IgD-negative memory B cell (primary cell): ENCODE results near the gene RUNX2. TPM values are rescaled to one million over a fixed set of nuclear protein-coding genes. Genes with fewer than 3 reads are reported as not detected.

ENCODE experiments used
- H3K27ac Mint-ChIP-seq, 3 donors: one replicate each; pipeline ENCODE4 v1.8.0; 2020 to 2022; ENCODE audit warnings: mild to moderate bottlenecking in 3 of 3, mixed read lengths in 3 of 3, moderate library complexity in 1 of 3
- H3K27me3 Mint-ChIP-seq: one replicate; pipeline ENCODE4 v1.8.0; 2021; ENCODE audit warnings: mixed read lengths
- H3K36me3 Mint-ChIP-seq: one replicate; pipeline ENCODE4 v1.8.0; 2020; ENCODE audit warnings: mild to moderate bottlenecking, mixed read lengths
- H3K4me1 Mint-ChIP-seq, 3 donors: one replicate each; pipeline ENCODE4 v1.8.0; 2020 to 2022; ENCODE audit warnings: mixed read lengths in 3 of 3, mild to moderate bottlenecking in 1 of 3
- H3K4me3 Mint-ChIP-seq, 4 donors: one replicate each; pipeline ENCODE4 v1.8.0; 2020 to 2022; ENCODE audit warnings: mild to moderate bottlenecking in 4 of 4, mixed read lengths in 4 of 4, moderate library complexity in 3 of 4
- H3K9me3 Mint-ChIP-seq, 3 donors: one replicate each; pipeline ENCODE4 v1.8.0; 2020 to 2021; ENCODE audit warnings: mixed read lengths in 3 of 3, mild to moderate bottlenecking in 1 of 3
- polyA plus RNA-seq: library from polyadenylated mRNA; unstranded; fragments of 300-500 nt; fragmentation: Illumina TruSeq; gene quantifications from one replicate; pipeline ENCODE4 v1.2.3, GENCODE V29; 2021

The RUNX2 gene
- polyA plus RNA-seq, 1 donor from 2014 or later, result 2.9 TPM

DNA sequence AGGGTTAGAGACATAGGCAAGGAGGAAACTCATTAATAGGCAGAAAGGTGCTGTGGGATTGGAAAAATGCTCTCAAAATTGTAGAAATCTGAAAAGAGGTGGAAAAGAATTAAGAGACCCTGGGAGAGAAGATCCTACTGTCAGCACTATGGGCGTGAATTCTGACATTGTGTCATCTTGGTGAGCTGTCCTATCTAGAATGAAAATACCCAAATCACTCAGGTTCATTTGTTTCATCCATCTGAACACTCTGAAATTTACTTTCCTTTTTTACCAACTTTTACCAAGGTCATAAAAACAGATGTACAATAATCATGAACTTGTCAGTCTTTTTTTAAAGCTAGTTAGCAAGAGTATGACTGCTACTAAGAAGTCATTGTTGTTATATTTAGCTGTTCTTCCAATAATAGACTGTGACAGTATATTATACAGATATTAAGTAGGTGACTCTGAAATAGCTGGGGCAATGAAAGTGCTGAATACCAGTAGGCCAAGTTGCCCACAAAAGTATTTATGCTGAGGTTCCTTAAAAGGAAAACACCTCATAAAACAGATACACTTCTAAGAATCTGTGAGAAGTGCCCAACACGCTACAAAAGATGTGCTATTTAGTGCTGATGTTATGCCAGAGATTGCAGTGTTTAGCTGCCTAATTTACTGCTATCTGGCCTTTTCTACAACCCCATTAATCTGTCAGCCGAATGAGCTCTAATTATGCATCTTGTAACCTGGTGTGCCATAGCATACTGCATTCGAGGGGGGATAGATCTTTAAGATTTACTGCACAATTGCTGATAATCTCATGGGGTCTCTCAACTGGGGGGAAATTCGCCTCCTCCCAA, 267.1 kb downstream of the RUNX2 start:
- Mint-ChIP-seq H3K27me3 (no peaks in the 10 kb centered on the region), H3K4me3 (no peak overlapping the region), H3K4me1 (peaks cover 0 to 1% (median 1%) of the 10 kb centered on the region in 3 donors), H3K9me3 (peaks cover 0 to 9% (median 5%) of the 10 kb centered on the region in 3 donors), H3K27ac (no peak overlapping the region), H3K36me3 (no peaks in the 10 kb centered on the region)

GRCh38 chr6:45597424-45597823, 269.3 kb downstream of the RUNX2 start:
- Mint-ChIP-seq H3K4me1 (peaks cover 0 to 1% (median 0%) of the 10 kb centered on the region in 3 donors), H3K27me3 (no peaks in the 10 kb centered on the region), H3K9me3 (peaks cover 0 to 12% (median 8%) of the 10 kb centered on the region in 3 donors), H3K27ac (no peak overlapping the region), H3K4me3 (no peak overlapping the region), H3K36me3 (no peaks in the 10 kb centered on the region)

DNA sequence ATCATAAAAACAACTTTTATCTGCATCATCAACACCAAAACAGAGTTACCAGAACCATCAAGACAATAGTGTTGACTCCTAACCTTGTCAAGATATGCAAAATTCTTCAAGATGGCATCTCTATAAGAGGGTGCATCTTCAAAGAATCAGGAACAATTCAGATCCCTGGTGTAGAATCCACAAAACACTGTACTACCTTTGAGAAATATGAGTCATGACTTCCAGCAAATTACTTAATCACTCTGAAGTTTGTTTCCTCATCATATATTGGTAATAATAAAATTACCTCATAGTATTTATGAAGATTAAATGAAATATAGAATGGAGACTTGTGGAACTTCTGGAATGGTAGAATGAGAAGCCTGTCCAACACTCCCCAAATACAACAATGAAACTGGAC, 270.9 kb downstream of the RUNX2 start:
- Mint-ChIP-seq H3K9me3 (peaks cover 4 to 19% (median 15%) of the 10 kb centered on the region in 3 donors), H3K4me3 (no peak overlapping the region), H3K27ac (no peak overlapping the region), H3K4me1 (no peaks in the 10 kb centered on the region), H3K36me3 (no peaks in the 10 kb centered on the region), H3K27me3 (no peaks in the 10 kb centered on the region)

- H3K4me1 Mint-ChIP-seq, result peaks cover 5 to 9% (median 7%) of the 10 kb centered on the region in 3 donors
- no peaks in the 10 kb centered on the region for H3K36me3 Mint-ChIP-seq
- no peak overlapping the region for H3K27ac Mint-ChIP-seq
- H3K27me3 Mint-ChIP-seq, result peaks cover 4% of the 10 kb centered on the region
- peaks cover 7 to 9% (median 9%) of the 10 kb centered on the region in 3 donors for H3K9me3 Mint-ChIP-seq
- no peak overlapping the region for H3K4me3 Mint-ChIP-seq
Observed at GRCh38 chr6:45605971-45606370, 277.8 kb downstream of the RUNX2 start.

DNA sequence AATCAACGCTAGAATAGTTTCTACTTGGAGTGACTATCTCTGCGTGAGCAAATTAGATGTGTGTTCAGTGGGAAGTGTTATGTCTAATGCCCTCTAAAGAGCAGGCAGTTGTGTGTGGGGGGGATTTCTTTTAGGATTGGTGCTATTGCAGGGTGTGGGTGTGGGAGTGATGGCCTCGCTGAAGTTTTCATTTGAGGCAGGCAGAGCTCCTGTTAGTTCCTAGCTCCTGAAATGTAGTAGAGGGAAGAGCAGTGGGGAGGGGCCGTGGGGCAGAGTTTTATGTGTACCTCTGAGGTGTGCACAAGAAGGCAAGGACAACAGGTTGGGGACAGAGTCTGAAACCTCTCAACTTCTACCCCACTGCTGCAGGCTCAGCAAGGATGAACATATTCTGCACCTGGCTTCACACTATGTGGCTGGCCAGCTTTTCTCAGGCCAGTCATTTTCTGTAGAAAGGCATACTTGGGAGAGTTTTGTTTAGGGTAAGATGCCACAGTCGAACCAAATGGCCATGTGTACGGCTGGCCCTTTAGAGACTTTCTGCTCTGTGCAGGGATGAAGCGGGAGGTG, 278.8 kb downstream of the RUNX2 start:
- no peak overlapping the region for H3K27ac Mint-ChIP-seq
- H3K9me3 Mint-ChIP-seq, result peaks cover 7 to 9% (median 9%) of the 10 kb centered on the region in 3 donors
- no peak overlapping the region for H3K4me3 Mint-ChIP-seq
- peaks cover 7 to 13% (median 7%) of the 10 kb centered on the region in 3 donors for H3K4me1 Mint-ChIP-seq
- no peaks in the 10 kb centered on the region for H3K36me3 Mint-ChIP-seq
- H3K27me3 Mint-ChIP-seq, result peaks cover 4% of the 10 kb centered on the region

GRCh38 chr6:45607798-45608197, 279.7 kb downstream of the RUNX2 start:
- H3K27ac Mint-ChIP-seq, result no peak overlapping the region
- H3K4me1 Mint-ChIP-seq, result peaks cover 7 to 17% (median 7%) of the 10 kb centered on the region in 3 donors
- H3K36me3 Mint-ChIP-seq, result no peaks in the 10 kb centered on the region
- no peak overlapping the region for H3K4me3 Mint-ChIP-seq
- peaks cover 5 to 11% (median 7%) of the 10 kb centered on the region in 3 donors for H3K9me3 Mint-ChIP-seq
- H3K27me3 Mint-ChIP-seq, result peaks cover 4% of the 10 kb centered on the region

DNA sequence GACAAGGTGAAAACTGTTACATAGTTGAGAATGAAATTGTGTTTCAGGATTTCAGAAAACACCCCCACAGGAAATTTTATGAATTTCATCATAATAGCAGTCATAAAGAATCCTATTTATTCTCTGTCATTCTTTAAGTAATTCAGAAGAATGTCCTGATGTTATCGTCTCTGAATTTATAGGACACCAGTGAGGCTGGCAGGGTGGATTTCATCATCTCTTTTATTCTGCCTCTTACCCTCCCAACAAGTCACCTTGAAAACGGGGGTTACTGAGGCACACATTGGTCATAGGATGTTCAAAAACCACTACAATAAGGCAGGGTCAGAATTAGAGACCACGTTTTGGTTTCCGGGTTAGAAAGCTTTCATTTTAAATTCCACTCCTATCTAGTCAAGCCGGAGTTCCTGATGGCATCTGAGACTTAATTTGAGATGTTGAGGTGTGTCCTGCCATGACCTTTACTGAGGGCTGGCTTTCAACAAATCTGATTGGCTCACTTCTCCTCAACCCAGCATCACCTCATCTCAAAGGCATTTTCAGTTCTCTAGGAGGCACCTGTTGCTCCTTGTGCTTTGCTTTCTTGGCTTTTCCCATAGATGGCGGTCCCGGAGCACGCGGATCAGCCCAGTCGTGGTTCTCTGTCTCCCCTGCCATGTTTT, 280.3 kb downstream of the RUNX2 start:
- Mint-ChIP-seq H3K4me3 (no peak overlapping the region), H3K9me3 (peaks cover 2 to 10% (median 7%) of the 10 kb centered on the region in 3 donors), H3K27me3 (peaks cover 4% of the 10 kb centered on the region), H3K27ac (no peak overlapping the region), H3K36me3 (no peaks in the 10 kb centered on the region), H3K4me1 (peaks cover 7 to 17% (median 7%) of the 10 kb centered on the region in 3 donors)

- Mint-ChIP-seq H3K27me3 (peaks cover 4% of the 10 kb centered on the region), H3K9me3 (peaks cover 2 to 9% (median 2%) of the 10 kb centered on the region in 3 donors), H3K36me3 (no peaks in the 10 kb centered on the region), H3K4me3 (no peak overlapping the region), H3K4me1 (peaks cover 7 to 17% (median 7%) of the 10 kb centered on the region in 3 donors), H3K27ac (no peak overlapping the region)
Observed at GRCh38 chr6:45609141-45609638, 281.1 kb downstream of the RUNX2 start.

GRCh38 chr6:45610374-45610773, 282.2 kb downstream of the RUNX2 start:
- Mint-ChIP-seq H3K27me3 (peaks cover 6% of the 10 kb centered on the region), H3K36me3 (no peaks in the 10 kb centered on the region), H3K4me3 (no peak overlapping the region), H3K27ac (no peak overlapping the region), H3K4me1 (peaks cover 7 to 17% (median 7%) of the 10 kb centered on the region in 3 donors), H3K9me3 (peaks cover 0 to 7% (median 2%) of the 10 kb centered on the region in 3 donors)

- peaks cover 0 to 7% (median 2%) of the 10 kb centered on the region in 3 donors for H3K9me3 Mint-ChIP-seq
- no peaks in the 10 kb centered on the region for H3K36me3 Mint-ChIP-seq
- no peak overlapping the region for H3K27ac Mint-ChIP-seq
Observed at GRCh38 chr6:45610832-45611231, 282.7 kb downstream of the RUNX2 start.

DNA sequence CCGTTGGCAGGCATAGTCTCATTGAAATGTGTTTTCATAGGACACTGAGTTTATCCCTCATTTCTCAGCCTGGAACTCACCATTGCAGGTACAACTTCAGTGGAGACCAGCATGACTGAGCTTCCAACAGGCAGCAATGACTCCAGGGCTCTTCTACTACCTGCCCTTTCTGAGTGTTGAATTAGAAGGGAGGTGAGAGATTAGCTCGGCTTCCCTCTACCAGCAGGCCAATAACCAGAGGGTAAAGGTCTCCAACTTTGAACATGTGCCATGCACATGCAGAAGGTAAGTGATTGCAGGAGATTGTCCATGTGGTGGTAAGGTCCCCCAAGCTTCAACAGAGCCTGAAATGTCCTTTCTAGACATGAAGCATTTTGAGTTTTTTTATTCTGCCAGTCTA, 283.4 kb downstream of the RUNX2 start:
- Mint-ChIP-seq H3K4me1 (peaks cover 7 to 17% (median 7%) of the 10 kb centered on the region in 3 donors), H3K4me3 (no peak overlapping the region), H3K36me3 (no peaks in the 10 kb centered on the region), H3K9me3 (peaks cover 0 to 7% (median 2%) of the 10 kb centered on the region in 3 donors), H3K27me3 (peaks cover 7% of the 10 kb centered on the region), H3K27ac (no peak overlapping the region)

More at GRCh38 chr6:45610832-45611231, 282.7 kb downstream of the RUNX2 start:
- Mint-ChIP-seq H3K4me3 (no peak overlapping the region), H3K27me3 (peaks cover 7% of the 10 kb centered on the region), H3K4me1 (peaks cover 7 to 17% (median 7%) of the 10 kb centered on the region in 3 donors)

GRCh38 chr6:45613656-45614055, 285.5 kb downstream of the RUNX2 start:
- Mint-ChIP-seq H3K4me1 (peaks cover 3 to 17% (median 5%) of the 10 kb centered on the region in 3 donors), H3K4me3 (no peak overlapping the region), H3K36me3 (no peaks in the 10 kb centered on the region), H3K27me3 (peaks cover 5% of the 10 kb centered on the region), H3K27ac (no peak overlapping the region), H3K9me3 (peaks cover 0 to 7% (median 0%) of the 10 kb centered on the region in 3 donors)

DNA sequence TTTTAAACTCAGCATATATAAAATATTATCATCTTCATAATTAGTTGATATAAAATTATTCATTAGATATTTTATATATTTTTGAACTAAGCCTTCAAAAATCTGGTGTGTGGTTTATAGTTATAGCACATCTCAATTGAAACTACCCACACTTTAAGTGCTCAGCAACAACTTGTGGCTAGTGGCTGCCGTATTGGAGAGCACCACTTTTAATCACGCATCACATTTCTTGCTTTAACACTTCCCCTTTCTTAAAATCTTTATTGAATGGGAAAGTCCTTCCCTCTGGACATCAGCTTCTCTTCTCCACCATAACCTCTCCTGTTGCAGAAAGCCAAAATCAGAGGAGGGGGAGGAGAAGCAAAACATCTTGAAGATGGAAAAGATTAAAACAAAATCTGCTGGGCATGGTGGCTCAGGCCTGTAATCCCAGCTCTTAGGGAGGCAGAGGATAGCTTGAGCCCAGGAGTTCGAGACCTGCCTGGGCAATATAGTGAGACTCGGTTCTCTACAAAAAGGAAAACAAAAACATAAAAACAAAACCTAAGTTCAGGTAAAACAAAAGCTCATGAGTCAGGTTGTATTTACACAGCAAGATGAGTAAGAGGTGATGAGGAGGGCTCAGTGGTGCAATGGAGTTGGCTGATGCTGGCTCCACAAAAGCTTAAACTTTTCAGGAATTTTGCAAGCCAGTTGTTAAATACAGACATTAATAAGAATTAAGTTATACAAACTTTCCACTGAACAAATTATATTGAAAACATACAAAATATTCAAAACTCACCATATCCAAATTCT, 286.6 kb downstream of the RUNX2 start:
- no peak overlapping the region for H3K4me3 Mint-ChIP-seq
- H3K27ac Mint-ChIP-seq, result no peak overlapping the region
- peaks cover 3 to 13% (median 6%) of the 10 kb centered on the region in 3 donors for H3K4me1 Mint-ChIP-seq

DNA sequence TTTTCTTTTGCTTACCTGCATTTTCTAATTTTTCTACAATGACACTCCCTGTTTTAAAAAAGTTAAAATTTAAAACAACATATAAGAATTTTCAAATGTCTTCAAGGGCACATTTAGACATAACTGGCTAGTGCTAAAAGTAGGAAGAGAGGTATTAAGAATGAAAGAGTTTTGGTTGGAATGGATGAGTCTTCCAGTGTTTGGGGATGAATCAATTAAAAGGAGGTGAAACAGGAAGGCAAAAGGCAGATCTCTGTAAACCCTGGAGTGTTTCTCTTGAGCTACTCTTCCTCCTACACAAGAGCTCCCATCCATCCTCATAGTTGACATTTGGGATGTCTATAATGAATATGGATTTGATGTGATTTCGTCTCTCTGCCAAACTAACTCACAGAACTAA, 288.1 kb downstream of the RUNX2 start:
- Mint-ChIP-seq H3K36me3 (no peaks in the 10 kb centered on the region), H3K27me3 (peaks cover 3% of the 10 kb centered on the region), H3K4me1 (peaks cover 5 to 12% (median 10%) of the 10 kb centered on the region in 3 donors), H3K27ac (no peak overlapping the region), H3K9me3 (peaks cover 0 to 7% (median 0%) of the 10 kb centered on the region in 3 donors), H3K4me3 (no peak overlapping the region)

More for the DNA sequence above, 286.6 kb downstream of the RUNX2 start:
- peaks cover 0 to 7% (median 0%) of the 10 kb centered on the region in 3 donors for H3K9me3 Mint-ChIP-seq
- H3K27me3 Mint-ChIP-seq, result peaks cover 3% of the 10 kb centered on the region
- H3K36me3 Mint-ChIP-seq, result no peaks in the 10 kb centered on the region
